ENCODE measurements around the gene CIITA.
"Not testable (repeated sequence)": the region's sequence is repeated elsewhere in the genome, so short reads cannot be mapped to it uniquely, and the experiment has no call there.

Gene CIITA

DNA sequence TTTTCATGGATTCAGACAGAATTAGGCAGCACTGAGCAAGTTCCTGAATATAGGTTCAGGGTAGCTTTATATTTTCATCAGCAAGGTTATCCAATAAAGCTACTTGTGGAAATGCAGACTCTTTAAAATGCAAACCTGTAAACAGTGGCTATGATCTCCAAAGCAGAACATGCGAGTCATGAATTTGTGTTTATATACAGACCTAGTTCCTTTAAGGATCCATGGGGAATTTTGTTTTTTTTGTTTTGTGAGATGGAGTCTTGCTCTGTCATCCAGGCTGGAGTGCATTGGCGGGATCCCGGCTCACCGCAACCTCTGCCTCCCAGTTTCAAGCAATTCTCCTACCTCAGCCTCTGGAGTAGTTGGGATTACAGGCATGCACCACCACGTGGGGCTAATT is 82.2 kb downstream of the CIITA start:
- DNase-seq (ENCODE audit: low spot score): no peak

DNA sequence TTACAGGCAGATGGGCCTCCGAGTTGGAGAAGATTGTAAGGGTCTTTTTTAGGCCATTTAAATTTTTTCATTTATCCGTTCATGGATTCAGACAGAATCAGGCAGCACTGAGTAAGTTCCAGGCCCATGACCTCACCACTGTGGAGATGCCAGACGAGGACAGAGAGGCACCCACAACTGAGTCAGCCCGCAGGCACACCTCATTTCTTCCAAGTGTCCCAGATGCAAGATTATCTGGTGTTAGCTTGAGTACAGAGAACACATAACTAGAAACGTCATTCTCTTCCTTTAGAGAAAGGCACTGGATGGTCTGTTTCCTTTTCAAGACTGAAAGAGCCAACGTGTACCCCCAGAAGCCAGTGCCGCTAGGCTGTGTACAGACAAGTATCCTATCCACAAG is 84.2 kb downstream of the CIITA start:
- no peak for DNase-seq (ENCODE audit: low spot score)

DNA sequence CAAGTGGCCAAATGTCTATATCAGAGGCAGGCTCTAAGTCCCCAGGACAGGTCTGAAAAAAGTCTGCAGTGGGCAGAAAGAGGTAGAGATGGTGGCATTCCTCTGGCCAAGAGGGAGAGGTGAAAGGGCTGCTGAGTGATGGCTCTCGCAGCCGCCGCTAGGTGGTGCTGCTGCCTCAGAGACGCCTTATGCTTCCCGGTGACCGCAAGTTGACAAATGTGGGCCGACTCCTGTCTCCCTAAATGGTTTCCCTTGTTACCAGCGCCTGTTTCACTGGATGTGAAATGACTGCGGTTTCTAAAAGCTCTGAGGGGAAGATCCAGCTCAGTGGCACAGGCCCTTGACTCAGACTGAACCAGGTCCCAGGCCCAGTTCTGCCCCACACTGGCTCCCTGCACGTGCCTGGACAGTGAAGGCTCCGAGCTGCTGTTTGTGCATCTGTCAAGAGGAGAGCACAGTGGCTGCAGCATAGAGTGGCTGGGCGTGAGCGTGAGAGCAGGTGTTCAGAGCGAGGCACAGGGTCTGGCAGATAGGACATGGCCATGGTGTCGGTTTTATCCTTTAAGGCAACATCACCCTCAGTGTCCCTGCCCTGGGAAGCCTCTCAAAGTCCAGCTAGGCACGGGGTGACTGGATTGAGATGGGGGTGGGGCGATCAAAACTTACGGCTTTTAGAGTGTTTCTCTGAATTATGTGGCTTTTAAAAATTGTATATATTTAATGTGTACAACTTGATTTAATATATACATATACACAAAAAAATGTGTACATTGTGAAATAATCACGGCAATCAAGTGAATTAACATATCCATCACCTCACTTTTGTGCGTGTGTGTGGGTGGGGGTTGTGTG is 87.3 kb downstream of the CIITA start:
- peak; percentile 80 for DNase-seq (ENCODE audit: low spot score)

DNA sequence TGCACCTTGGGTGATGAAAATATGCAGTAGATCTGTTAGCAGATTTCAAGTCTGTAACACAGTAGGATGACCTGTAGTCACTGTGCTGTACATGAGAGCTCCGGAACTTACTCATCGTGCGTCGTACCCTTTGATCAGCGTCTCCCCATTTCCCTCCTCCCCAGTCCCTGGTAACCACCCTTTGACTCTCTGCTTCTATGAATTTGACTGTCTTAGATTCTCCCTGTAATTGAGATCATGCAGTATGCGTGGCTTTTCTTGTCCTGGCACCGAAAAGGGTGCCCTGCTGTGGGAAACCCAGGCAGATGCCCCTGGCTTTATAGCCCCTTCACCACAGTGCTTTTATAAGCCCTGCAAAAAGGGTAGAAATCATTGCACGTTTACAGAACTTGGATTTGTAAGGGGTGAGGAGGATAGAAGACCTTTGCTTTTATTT is 87.9 kb downstream of the CIITA start:
- no peak for DNase-seq (ENCODE audit: low spot score)

DNA sequence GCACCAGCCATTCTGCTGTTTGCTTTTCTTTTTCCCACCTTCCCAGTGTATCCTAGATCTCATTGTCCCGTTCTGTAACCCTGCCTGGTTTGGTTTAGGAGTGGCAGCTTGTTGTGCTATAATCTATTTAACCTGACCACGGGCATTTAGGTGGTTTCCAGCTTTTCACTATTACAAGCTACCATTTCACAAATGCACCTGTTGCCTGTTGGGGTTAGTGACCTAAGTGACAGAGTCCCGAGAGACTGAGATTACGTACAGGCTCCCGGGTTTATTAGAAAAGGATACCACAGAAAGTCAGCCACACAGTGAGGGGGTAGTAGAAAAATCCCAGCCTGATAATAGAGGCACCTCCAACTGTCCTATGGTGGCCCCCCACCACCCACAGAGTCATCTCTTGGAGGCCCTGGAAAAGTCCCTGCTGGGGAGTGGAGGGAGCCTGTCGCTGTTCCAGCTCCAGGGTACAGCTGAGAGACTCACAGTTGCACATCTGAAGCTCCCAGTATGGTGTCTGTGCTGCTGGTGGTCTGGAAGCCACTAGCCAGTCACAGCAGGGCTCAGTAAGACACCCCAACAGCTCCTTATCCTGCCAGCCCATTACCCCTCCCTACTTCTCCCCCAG is 88.5 kb downstream of the CIITA start:
- DNase-seq (ENCODE audit: low spot score): no peak

DNA sequence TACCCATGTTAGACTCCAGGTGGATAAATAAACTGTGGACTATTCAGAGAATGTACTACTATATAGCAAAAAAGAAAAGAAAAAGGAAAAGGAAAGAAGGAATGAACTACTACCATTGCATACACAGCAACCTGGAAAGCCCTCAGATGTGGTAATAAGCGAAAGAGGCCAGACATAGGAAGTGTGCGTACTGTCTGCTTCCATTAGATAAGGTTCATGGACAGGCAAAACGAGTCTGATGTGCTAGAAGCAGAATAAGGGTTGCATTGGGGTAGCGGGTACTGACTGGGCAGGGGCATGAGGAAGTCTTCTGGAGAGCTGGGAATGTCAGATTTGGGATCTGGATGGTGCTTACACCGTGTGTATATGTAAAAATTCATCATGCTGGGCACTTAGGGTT is 89.1 kb downstream of the CIITA start:
- no peak for DNase-seq (ENCODE audit: low spot score)

DNA sequence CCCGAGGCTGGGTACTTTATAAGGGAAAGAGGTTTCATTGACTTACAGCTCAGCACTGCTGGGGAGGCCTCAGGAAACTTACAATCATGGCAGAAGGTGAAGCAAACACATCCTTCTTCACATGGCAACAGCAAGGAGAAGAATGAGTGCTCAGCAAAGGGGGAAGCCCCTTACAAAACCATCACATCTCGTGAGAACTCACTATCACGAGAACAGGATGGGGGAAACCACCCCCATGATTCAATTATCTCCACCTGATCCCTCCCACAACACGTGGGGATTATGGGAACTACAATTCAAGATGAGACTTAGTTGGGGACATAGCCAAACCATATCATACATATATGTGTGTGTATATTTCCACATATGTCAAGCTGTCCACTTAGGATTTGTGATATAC is 89.6 kb downstream of the CIITA start:
- DNase-seq (ENCODE audit: low spot score): not testable (repeated sequence)

DNA sequence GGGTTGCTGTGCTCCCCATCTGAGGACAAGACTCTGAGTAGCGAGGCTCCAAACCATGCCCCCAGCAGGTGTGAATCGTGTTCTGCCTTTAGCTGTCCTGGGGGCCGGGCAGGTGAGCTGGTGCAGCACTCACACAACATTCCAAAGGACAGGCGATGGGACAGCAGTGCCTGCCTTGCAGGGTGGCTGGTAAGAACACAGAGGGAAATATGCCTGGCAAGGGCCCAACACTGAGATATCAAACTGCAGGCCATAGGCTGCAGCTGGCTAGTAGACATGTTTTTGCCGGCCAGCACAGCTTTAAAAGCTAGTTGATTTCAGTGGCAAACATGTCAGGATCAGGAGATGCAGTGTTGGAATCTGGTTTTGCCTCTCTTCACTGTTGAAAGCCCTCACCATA is 91.0 kb downstream of the CIITA start:
- no peak for DNase-seq (ENCODE audit: low spot score)

DNA sequence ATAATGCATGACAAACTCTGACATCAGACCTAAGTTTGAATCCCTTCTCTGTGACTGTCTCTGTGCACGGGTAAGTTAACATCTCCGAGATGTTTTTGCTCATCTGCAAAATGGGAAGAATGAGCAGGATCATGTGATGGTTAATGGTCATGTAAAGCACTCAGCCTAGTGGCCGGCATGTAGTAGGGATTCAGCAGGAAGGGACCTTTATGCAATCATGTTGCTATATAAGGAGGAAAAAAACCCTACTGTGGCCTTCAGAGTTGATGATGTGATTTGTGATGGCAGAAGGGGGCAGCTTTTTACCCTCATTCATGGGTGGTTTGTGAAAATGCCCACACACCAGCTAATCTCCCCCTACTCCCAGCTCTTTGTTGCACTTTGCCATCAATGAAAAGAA is 91.5 kb downstream of the CIITA start:
- DNase-seq (ENCODE audit: low spot score): no peak

DNA sequence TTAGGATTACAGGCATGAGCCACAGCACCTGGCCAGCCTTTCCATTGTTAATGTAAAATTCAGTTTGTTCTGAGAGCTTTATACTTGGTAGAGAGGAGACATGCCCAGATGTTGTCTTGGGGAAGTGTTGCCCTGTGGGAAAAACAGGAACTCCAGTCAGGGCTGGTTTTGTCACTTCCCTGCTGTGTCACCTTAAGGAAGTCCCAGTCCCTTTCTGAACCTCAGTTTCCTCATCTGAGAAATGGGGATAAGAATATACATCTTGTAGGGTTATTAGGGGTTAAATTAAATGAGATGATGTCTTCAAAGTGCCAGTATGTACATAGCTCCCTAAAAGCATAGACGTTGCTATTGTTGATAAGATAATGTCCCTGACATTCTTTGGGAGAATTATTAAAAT is 92.6 kb downstream of the CIITA start:
- no peak for DNase-seq (ENCODE audit: low spot score)

DNA sequence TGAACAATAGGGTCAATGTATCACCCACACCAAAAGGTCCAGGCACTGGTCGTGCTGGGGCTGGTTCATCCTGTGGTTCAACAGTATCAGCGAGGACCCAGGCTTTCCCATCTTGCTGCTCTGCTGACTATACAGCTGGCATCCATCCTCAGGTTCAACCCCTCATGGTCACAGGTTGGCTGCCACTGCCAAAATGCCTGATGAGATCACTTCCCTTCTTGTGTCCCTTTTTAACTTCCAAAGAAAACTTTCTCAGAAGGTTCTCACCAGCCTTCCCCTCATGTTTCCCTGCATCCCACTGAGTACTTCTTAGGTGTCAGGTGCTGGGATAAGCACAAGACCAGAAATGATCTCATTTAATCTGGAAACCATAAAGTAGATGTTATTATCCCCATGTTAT is 93.1 kb downstream of the CIITA start:
- DNase-seq (ENCODE audit: low spot score): no peak

DNA sequence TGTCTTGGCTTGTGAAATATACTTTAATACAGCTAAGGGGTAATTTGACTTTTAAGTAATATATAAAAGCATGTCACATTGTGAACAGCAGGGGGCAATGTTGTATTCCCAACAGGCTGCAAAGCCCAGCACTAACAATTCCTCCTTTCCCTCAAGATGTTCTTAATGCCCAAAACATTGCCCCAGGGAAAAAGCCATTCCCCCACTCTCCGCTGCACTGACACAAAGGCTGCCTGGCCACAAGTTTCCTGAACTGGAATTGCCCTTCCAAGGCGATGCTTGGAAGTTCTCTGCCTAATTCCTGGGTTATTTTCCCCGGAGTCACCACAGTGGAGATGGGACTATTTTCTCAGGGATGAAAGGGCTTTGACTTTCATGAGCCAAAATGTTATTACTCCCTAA is 94.6 kb downstream of the CIITA start:
- peak; percentile 71 for DNase-seq (ENCODE audit: low spot score)

DNA sequence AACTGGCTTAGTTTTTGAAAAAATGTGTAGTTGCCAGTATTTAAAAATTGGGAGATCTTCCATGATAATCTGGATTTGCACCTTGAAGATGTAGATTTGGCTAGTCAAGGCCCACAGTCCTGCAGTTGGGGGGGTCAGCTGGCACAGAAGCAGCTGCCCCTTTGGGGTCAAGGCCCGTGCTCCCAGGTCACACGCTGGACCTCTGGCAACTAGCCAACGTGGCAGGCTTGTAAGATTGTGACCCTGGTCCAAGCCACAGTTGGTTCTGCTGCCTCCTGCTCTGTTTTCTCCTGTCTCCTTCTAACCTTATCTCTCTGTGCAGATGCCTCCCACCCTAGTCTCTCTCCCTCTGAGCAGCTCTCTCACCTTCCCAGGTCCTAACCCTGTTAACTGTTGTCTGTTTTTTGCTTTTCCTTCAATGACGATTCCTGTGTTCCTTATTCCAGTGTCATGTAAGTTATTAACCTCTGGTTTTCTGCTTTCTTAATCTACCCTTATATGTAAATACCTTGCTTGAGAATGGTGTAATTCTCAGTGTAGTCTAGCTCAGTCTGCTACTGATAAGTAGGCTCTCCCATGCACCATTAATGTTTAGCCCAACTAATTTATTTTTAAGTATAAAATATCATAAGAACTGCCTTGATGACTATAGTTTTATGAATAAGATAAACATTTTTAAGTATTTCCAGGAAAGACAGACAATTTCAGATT is 95.3 kb downstream of the CIITA start:
- no peak for DNase-seq (ENCODE audit: low spot score)

DNA sequence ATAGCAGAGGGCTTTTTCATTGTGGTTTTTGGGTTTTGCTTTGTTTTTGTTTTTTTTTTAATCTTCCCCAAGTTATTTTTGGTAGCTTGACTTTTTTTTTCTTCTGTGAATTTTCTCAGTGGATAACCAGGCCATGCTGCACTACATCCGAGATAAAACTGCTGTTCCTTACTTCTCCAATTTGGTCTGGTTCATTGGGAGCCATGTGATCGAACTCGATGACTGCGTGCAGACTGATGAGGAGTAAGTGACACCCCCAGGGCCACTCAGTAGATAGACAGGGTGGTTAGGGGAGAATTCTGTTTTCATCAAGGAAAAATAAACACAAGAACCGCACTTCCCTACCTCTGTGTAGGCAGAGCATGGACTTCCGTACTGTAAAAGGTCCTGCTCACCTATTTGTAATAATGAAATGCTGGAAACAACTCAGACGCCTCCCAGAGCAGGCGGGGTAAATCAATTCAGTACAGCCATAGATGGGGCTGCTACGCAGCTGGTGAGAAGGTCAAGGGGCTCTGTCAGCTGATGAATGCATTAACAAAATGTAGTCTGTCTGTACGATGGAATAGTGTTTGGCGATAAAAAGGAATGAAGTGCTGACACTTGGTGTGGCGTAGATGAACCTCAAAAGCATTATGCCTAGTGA is 95.9 kb downstream of the CIITA start:
- DNase-seq (ENCODE audit: low spot score): no peak

DNA sequence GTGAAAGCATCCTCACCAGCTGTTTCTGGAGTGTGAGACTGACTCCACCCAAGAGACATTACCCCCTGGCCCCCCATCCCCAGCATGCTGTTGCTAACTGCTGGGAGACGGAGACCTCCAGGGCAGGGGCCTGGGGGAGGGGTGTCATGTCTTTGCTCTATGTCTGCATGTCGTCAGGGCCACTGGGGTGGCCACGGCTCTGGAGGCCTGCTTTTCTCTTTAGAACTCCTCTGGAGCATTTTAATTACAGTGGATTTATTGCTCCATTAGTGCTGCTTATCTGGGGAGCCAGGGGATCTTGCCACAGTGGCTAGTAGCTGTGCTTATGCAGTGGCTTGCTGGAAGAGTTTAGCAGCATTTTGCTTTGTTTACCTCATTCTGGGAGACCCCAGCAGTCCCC is 99.6 kb downstream of the CIITA start:
- no peak for DNase-seq (ENCODE audit: low spot score)

DNA sequence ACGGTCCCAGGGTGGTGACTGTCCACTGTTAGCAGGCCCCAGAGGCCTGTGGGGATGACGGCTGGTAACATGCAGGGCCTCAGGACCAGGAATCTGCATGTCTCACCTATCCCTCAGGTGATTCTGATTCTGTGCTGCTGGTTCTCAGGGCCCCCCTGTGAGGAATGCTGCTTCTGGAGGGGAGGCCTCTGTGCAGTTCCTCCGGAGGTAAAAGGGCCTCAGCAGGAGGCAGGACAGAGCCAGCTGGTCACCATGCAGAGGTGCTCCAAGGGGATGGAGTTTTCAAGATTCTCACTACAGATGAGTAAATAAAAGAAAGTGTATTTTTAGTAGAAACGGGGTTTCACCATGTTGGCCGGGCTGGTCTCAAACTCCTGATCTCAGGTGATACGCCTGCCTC is 101.1 kb downstream of the CIITA start:
- DNase-seq (ENCODE audit: low spot score): no peak

DNA sequence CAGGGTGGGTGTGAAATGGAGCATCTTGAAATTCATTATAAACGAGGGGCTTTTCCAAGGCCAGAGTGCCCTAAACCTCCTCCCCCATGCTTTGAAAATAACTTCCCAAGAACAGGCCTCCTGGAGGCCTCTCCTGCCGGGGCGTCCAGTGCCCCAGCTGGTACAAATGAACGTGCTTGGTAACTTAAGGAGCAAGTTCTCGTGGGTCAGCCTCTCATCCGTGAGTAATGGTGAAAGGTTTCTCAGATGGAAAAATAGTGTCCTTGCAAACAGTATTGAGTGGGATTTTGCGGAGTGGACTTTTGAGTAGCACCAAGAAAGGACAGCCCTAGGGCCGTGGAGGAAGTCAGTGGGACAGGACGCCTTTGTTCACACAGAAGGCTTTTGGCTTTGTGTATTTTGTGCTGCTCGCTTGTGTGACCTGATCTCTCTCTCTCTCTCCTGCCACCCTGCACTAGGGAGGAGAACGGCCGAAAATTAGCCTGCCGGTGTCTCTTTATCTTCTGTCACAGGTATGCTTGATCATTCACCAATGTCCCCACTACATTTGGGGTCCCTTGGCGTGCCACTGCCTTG is 102.0 kb downstream of the CIITA start:
- no peak for DNase-seq (ENCODE audit: low spot score)

DNA sequence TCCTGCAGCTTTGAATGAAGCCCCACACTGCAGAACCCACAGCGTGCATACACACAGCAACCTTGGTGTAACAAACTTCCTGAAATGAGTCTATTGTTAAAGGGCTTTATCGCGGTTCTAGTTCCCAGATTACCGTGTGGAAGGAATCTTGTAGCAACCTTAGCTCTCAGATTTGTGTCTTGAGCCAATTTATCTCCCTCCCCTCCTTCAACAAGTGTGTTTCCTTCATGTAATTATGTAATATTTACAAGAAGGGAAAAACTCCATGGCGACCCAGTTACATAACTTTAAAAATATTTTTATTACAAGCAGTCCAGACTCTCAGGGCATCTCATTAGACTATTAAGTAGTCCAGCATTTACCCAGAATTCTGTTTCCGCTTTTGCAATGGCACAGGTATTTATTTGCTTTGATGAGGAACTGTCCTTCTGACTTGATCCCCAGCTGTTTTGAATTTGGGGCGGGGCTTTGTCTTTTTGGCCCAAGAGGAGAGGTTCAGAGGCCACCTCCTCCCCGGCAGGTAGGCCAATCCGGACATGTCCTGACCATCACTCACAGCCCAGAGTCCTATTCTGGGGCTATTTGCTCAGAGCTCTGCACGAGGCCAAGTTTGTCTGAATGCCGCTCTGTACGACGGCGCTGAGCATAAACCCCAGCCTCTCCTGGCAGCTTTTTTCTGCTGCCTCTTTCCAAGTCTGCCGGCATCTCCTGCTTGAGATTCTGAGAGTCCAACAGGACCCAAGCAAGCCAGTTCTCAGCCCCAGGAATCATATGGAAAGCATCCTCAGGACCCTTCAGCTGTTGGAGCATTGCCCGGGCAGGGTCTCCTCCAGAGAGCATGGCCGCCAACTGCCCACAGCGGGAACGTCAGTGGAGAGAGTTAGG is 103.0 kb downstream of the CIITA start:
- DNase-seq (ENCODE audit: low spot score): no peak

DNA sequence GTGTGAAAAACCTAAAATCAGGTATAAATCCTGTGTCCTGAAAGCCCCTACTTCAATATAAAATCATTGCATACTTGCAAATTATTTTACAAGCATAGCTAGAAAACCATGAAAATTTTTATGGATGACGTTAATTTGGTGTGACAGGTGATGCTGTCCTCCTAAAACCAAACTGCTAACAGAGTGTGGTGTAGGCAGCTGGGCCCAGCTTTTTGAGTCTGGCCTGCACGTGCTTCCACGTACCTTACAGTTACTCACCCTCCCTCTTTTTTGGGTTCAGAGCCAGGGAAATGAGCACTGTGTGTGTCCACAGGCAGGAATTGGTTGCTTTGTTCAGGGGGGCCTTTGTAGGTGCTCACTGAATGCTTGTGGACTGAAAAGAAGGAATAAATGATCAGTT is 103.8 kb downstream of the CIITA start:
- no peak for DNase-seq (ENCODE audit: low spot score)

DNA sequence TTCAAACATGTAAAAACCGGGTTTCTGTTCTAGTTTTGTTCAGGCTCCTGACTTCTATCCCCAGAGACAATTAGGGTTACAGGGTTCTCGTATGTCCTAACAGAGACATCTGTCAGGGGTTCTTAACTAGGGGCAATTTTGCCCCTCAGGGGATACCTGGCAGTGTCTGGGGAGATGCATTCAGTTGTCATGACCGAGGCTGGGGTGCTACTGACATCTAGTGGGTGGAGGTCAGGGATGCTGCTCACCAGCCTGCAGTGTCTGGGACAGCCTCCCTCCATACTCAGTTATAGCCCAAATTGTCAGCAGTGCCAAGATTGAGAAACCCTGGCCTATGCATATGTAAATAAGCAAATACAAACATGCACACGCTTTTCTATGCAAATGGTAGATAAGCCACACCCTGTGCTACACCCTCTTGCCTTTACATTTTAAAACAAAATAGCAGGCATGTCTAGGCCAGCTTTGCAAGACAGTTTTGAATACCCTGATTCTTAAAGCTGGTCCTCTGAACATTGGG is 104.8 kb downstream of the CIITA start:
- DNase-seq (ENCODE audit: low spot score): peak; percentile 54
